ENCODE measurements around the gene CD3D. TPM values are rescaled to one million over a fixed set of nuclear protein-coding genes. Genes with fewer than 3 reads are reported as not detected.

Gene CD3D
- total RNA-seq, 2 experiments from 2014 or later = not detected

DNA sequence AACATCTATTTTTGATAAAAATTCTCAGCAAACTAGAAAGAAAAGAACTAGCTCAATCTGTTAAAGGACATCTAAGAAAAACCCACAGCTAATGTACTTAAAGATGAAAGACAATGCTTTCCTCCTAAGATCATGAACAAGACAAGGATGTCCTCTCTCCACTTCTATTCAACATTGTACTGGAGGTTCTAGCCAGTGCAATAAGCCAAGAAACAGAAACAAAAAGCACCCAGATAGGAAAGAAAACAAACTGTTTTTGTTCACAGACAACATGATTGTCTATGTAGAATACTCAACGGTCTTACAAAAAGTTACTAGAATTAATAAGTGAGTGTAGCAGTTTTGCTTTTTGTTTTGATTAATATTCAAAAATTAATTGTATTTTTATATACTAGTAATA, 7.8 kb downstream of the CD3D start:
- no peak overlapping the region for H3K4me3 ChIP-seq (ENCODE audit: low read depth, low read length, poor library complexity, severe bottlenecking)
- DNase-seq (ENCODE audit: low spot score) = no peak
- ChIA-PET CTCF (ENCODE audit: unreplicated experiment) (interaction anchor here (0.7 kb wide), 1 partner anchor 33 kb away, joined by 3 read pairs; no protein-coding TSS in a partner anchor), POLR2A (no interaction called here)
- no peaks in the 10 kb centered on the region for H3K36me3 ChIP-seq (ENCODE audit: insufficient read depth, low read length)
- H3K9me2 ChIP-seq (ENCODE audit: insufficient read depth, low read length) = no peaks in the 10 kb centered on the region; the same call in 1 of the 2 replicates
- H2AFZ ChIP-seq (ENCODE audit: low read length) = no peak overlapping the region
- no peak overlapping the region for H3K4me2 ChIP-seq (ENCODE audit: low read length)
- intact Hi-C loops (cut with micrococcal nuclease; ENCODE audit: unreplicated experiment) = no loop called here
- no peak for TF ChIP-seq EZH2phosphoT487 (IDR thresholded peaks at IDR 0.05; ENCODE audit: borderline replicate concordance, low read depth, low read length)
- no peak for TF ChIP-seq CTCF (conservative IDR thresholded peaks at IDR 0.05; ENCODE audit: low read length)
- no TSS peak for BruUV-seq (replicated peaks)
- H4K20me1 ChIP-seq (ENCODE audit: insufficient read depth, low read length) = no peaks in the 10 kb centered on the region
- no peaks in the 10 kb centered on the region for H3K79me2 ChIP-seq (ENCODE audit: insufficient read depth, low read depth, low read length)
- no peak overlapping the region for H3K27ac ChIP-seq (ENCODE audit: low read depth, low read length, poor library complexity, severe bottlenecking)
- 0 out of 2 replicates have a peak, but pooled peaks cover 6% of the 10 kb centered on the region for H3K9me3 ChIP-seq (ENCODE audit: low read length)
- peaks cover 12% of the 10 kb centered on the region for H3K4me1 ChIP-seq (ENCODE audit: insufficient read depth, low read length, poor library complexity, severe bottlenecking)

GRCh38 chr11:118328745-118329144, 13.8 kb downstream of the CD3D start:
- no peak for TF ChIP-seq EZH2phosphoT487 (IDR thresholded peaks at IDR 0.05; ENCODE audit: borderline replicate concordance, low read depth, low read length)
- no peak for TF ChIP-seq CTCF (conservative IDR thresholded peaks at IDR 0.05; ENCODE audit: low read length)
- Histone ChIP-seq H3K9me3 (ENCODE audit: low read length) (0 out of 2 replicates have a peak, but pooled peaks cover 6% of the 10 kb centered on the region), H3K27ac (ENCODE audit: low read depth, low read length, poor library complexity, severe bottlenecking) (no peak overlapping the region), H3K4me1 (ENCODE audit: insufficient read depth, low read length, poor library complexity, severe bottlenecking) (no peaks in the 10 kb centered on the region), H2AFZ (ENCODE audit: low read length) (no peak overlapping the region), H3K36me3 (ENCODE audit: insufficient read depth, low read length) (no peaks in the 10 kb centered on the region), H3K4me3 (ENCODE audit: low read depth, low read length, poor library complexity, severe bottlenecking) (no peak overlapping the region), H3K4me2 (ENCODE audit: low read length) (no peak overlapping the region), H3K9me2 (ENCODE audit: insufficient read depth, low read length) (no peaks in the 10 kb centered on the region), H4K20me1 (ENCODE audit: insufficient read depth, low read length) (no peaks in the 10 kb centered on the region), H3K79me2 (ENCODE audit: insufficient read depth, low read depth, low read length) (no peaks in the 10 kb centered on the region)
- ChIA-PET POLR2A (interaction anchor here (0.6 kb wide), 1 partner anchor 34 kb away, joined by 3 read pairs; no protein-coding TSS in a partner anchor), CTCF (ENCODE audit: unreplicated experiment) (no interaction called here)
- DNase-seq (ENCODE audit: low spot score) = no peak
- intact Hi-C loops (cut with micrococcal nuclease; ENCODE audit: unreplicated experiment) = no loop called here
- BruUV-seq (replicated peaks) = no TSS peak

GRCh38 chr11:118325283-118325682, 17.2 kb downstream of the CD3D start:
- TF ChIP-seq EZH2phosphoT487 (IDR thresholded peaks at IDR 0.05; ENCODE audit: borderline replicate concordance, low read depth, low read length) = no peak
- TF ChIP-seq CTCF (conservative IDR thresholded peaks at IDR 0.05; ENCODE audit: low read length) = no peak
- Histone ChIP-seq H4K20me1 (ENCODE audit: insufficient read depth, low read length) (no peaks in the 10 kb centered on the region), H3K4me2 (ENCODE audit: low read length) (no peak overlapping the region), H3K9me3 (ENCODE audit: low read length) (no peaks in the 10 kb centered on the region), H3K4me3 (ENCODE audit: low read depth, low read length, poor library complexity, severe bottlenecking) (no peak overlapping the region), H3K79me2 (ENCODE audit: insufficient read depth, low read depth, low read length) (no peaks in the 10 kb centered on the region), H3K9me2 (ENCODE audit: insufficient read depth, low read length) (no peaks in the 10 kb centered on the region), H2AFZ (ENCODE audit: low read length) (no peak overlapping the region), H3K36me3 (ENCODE audit: insufficient read depth, low read length) (no peaks in the 10 kb centered on the region), H3K4me1 (ENCODE audit: insufficient read depth, low read length, poor library complexity, severe bottlenecking) (peaks cover 11% of the 10 kb centered on the region), H3K27ac (ENCODE audit: low read depth, low read length, poor library complexity, severe bottlenecking) (no peak overlapping the region)
- no TSS peak for BruUV-seq (replicated peaks)
- ChIA-PET POLR2A (no interaction called here), CTCF (ENCODE audit: unreplicated experiment) (no interaction called here)
- intact Hi-C loops (cut with micrococcal nuclease; ENCODE audit: unreplicated experiment) = no loop called here
- DNase-seq (ENCODE audit: low spot score) = no peak
